ENCODE results near the gene GPR37L1. TPM values are rescaled to one million over a fixed set of nuclear protein-coding genes. Genes with fewer than 3 reads are reported as not detected.

Gene GPR37L1
- total RNA-seq, 2 experiments from 2014 or later = not detected

DNA sequence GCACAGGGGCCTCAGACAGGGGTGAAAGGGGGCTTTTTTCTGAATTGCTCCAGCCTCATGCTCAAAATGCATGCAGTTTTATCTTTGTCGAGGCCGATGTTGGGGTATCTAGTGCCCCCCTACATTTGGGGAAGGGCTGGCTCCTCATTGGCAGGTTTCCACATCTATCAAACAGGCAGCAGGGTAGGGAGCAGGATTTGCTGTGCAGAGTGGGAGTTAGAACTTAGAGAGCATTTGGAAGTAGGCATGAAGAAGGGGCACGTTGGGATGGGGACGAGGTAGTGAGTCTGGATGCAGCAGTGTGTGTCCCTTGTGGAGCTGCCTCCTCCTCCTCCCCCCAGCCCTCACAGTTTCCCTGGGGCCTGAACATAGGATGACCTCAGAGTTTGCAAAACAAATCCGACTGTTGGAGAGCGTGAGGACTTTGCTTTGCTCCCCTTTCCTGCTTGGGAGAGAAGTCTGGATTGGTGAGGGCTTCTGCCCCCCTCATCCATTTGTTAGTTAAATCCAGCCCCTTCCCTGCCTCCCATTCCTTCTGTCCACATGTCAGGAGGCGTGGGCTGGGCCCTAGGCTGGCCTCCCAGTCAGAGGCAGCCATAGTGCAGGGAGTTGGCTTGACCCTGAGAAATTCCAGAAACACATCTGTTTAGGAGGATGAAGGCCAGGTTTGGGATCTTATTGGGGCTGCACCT is 36.9 kb upstream of the GPR37L1 start:
- ChIA-PET POLR2A (no interaction called here), CTCF (no interaction called here)
- Mint-ChIP-seq H3K4me1 (ENCODE audit: low read depth) (no peaks in the 10 kb centered on the region), H3K36me3 (ENCODE audit: low read depth) (no peaks in the 10 kb centered on the region), H3K4me3 (no peak overlapping the region), H3K27me3 (no peaks in the 10 kb centered on the region), H3K9me3 (no peaks in the 10 kb centered on the region), H3K27ac (no peak overlapping the region)
- DNase-seq (no peak), ATAC-seq (no peak)
- TF ChIP-seq, protein P1, sequence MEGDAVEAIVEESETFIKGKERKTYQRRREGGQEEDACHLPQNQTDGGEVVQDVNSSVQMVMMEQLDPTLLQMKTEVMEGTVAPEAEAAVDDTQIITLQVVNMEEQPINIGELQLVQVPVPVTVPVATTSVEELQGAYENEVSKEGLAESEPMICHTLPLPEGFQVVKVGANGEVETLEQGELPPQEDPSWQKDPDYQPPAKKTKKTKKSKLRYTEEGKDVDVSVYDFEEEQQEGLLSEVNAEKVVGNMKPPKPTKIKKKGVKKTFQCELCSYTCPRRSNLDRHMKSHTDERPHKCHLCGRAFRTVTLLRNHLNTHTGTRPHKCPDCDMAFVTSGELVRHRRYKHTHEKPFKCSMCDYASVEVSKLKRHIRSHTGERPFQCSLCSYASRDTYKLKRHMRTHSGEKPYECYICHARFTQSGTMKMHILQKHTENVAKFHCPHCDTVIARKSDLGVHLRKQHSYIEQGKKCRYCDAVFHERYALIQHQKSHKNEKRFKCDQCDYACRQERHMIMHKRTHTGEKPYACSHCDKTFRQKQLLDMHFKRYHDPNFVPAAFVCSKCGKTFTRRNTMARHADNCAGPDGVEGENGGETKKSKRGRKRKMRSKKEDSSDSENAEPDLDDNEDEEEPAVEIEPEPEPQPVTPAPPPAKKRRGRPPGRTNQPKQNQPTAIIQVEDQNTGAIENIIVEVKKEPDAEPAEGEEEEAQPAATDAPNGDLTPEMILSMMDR (IDR thresholded peaks at IDR 0.05) = no peak
- intact Hi-C loops (cut with micrococcal nuclease) = no loop called here

DNA sequence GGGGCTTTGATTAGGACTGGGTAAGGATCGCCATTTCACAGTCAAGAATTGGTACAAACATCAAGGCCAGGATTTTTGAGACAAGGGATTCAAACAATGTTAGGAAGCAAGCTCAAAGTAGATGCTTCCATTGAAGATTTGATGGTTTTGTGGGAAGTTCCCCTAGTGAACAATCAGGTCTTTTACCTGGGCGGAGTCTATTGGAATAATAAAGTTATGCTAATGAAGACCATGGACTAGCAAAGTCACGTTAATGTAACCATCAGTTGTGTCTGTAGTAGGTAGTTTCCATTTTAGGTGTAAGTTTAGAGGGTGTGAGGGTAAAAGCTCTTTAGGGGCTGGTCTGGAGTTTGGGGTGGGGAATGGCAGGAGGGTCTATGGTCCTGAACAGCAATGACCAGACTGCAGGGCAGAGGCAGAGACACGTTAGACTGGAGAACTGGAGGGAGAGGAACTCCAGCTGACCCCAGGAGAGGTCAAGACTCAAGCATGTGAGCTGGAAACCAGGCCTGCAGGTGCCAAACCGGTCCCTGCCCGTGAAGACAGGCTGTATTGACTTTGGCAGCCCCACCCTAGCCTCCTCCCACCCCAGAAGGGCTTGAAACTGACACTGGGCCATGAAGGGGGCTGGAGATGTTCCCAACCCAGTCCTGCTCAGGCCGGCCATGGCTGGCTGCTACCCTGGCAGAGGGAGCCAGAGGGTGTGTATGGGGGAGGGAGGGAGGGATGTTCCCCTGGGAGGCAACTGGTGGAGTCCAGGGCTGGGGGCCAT is 36.0 kb upstream of the GPR37L1 start:
- Mint-ChIP-seq H3K36me3 (ENCODE audit: low read depth) (no peaks in the 10 kb centered on the region), H3K4me1 (ENCODE audit: low read depth) (no peaks in the 10 kb centered on the region), H3K4me3 (no peak overlapping the region), H3K27ac (no peak overlapping the region), H3K9me3 (no peaks in the 10 kb centered on the region), H3K27me3 (no peaks in the 10 kb centered on the region)
- POLR2A ChIA-PET = no interaction called here
- intact Hi-C loops (cut with micrococcal nuclease) = no loop called here
- DNase-seq = no peak
- no peak for ATAC-seq
- TF ChIP-seq, protein P1 (IDR thresholded peaks at IDR 0.05) = no peak
- CTCF ChIA-PET = no interaction called here

DNA sequence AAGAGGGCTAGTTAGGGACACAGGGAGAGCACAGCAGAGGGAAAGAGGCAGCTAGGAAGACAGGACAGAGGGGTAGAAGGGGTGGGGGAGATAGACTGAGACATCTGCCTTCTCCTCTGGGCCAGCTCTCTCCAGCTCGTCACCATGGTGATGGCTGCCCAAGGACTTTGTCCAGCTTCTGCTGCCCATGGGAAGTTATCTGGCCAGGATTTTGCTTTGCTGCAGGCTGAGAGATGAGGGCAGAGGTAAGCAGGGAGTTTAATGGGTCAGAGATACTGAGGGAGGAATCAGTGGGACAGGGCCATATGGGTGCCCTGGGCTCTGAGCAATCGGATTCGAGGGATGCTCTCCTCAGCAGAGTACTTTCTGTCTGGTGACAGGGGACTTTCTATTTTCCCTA is 34.5 kb upstream of the GPR37L1 start:
- no peaks in the 10 kb centered on the region for H3K4me1 Mint-ChIP-seq (ENCODE audit: low read depth)
- H3K27ac Mint-ChIP-seq = no peak overlapping the region
- ATAC-seq = no peak
- ChIA-PET CTCF (interaction anchor here (1.1 kb wide), 1 partner anchor 89 kb away, joined by 3 read pairs; no protein-coding TSS in a partner anchor), POLR2A (no interaction called here)
- H3K4me3 Mint-ChIP-seq = no peak overlapping the region
- DNase-seq = no peak
- H3K27me3 Mint-ChIP-seq = no peaks in the 10 kb centered on the region
- TF ChIP-seq, protein P1 (IDR thresholded peaks at IDR 0.05) = no peak
- intact Hi-C loops (cut with micrococcal nuclease) = no loop called here
- H3K36me3 Mint-ChIP-seq (ENCODE audit: low read depth) = no peaks in the 10 kb centered on the region
- no peaks in the 10 kb centered on the region for H3K9me3 Mint-ChIP-seq

DNA sequence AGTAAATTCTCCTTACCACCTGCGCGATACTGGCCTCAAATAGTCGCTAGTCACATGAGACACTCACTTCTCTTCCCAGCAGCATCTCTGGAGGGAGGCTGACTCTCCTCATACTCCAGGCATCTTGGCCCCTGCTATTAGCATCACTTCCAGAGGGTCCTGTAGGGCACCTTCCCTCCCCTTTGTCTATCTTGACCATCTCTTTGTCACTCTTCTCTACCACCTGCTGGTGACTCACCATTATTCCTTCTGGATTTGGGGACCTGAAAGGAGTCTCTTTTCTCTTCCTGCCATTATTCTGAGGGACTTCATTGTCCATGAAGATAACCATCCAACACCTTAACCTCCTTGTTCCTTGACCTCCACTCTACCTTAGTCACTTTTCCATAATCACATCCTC is 31.7 kb upstream of the GPR37L1 start:
- POLR2A ChIA-PET = no interaction called here
- H3K36me3 Mint-ChIP-seq (ENCODE audit: low read depth) = no peaks in the 10 kb centered on the region
- TF ChIP-seq, protein P1 (IDR thresholded peaks at IDR 0.05) = no peak
- no peak overlapping the region for H3K27ac Mint-ChIP-seq
- no peaks in the 10 kb centered on the region for H3K4me1 Mint-ChIP-seq (ENCODE audit: low read depth)
- no peaks in the 10 kb centered on the region for H3K9me3 Mint-ChIP-seq
- no peaks in the 10 kb centered on the region for H3K27me3 Mint-ChIP-seq
- DNase-seq (no peak), ATAC-seq (no peak)
- no peak overlapping the region for H3K4me3 Mint-ChIP-seq
- CTCF ChIA-PET = no interaction called here
- intact Hi-C loops (cut with micrococcal nuclease) = no loop called here

DNA sequence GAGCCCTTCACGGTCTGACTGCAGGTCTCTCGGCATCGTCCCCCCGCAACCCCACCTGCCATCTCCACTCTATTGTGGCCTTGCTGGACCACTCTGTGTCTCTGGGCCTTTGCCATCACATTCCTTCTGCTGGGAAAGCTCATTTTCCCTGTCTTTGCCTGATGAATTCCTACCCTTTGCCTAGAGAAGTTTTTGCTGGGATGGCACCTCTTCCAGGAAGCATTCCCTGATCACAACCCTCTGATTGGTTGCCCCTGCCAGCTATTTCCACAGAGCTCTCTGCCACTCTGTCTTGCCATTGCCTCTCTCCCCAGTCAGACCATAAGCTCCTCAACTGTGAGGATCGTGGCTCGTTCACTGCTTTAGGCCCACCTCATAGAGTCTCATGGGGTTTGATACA is 28.9 kb upstream of the GPR37L1 start:
- TF ChIP-seq, protein P1 (IDR thresholded peaks at IDR 0.05) = no peak
- no peak for ATAC-seq

More for the DNA sequence above, 28.9 kb upstream of the GPR37L1 start:
- Mint-ChIP-seq H3K36me3 (ENCODE audit: low read depth) (no peaks in the 10 kb centered on the region), H3K4me1 (ENCODE audit: low read depth) (no peaks in the 10 kb centered on the region), H3K27me3 (no peaks in the 10 kb centered on the region), H3K4me3 (no peak overlapping the region), H3K9me3 (no peaks in the 10 kb centered on the region), H3K27ac (no peak overlapping the region)
- intact Hi-C loops (cut with micrococcal nuclease) = no loop called here
- POLR2A ChIA-PET = no interaction called here
- no peak for DNase-seq
- CTCF ChIA-PET = interaction anchor here (0.9 to 1.5 kb wide), 3 partner anchors 41 to 94 kb away, joined by 4 to 6 read pairs (median 5); no protein-coding TSS in a partner anchor
